Globus pallidus (tissue), 1 donor: Measurements from ENCODE around the gene ARHGAP26.
A peak's percentile ranks its signal among the peaks of the same experiment; 100 is the strongest.
"Not testable (repeated sequence)": the region's sequence is repeated elsewhere in the genome, so short reads cannot be mapped to it uniquely, and the experiment has no call there.

Source experiments
- DNase-seq: peaks from one replicate; pipeline ENCODE4 v3.0.0-alpha.2; 2015; ENCODE audit warnings: low spot score

The ARHGAP26 gene

GRCh38 chr5:142908659-142909058 lies 138.5 kb downstream of the ARHGAP26 start:
- DNase-seq, result no peak

DNA sequence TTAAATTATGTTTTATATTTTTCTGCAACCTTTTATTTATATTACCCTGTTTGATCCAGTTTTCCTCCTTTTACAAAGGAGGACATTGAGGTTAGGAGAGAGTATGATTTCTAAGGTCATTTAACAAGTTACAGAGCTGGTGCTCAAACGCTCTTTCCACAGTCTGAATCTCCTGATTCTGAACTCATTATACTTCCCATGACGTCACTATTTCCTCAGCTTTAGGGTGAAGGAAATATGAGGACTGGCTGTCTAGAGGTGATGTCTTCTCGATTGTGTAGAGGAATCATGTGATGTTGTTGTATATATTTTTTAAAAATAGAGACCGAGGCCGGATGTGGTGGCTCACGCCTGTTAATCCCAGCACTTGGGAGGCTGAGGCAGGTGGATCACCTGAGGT lies 140.0 kb downstream of the ARHGAP26 start:
- no peak for DNase-seq

DNA sequence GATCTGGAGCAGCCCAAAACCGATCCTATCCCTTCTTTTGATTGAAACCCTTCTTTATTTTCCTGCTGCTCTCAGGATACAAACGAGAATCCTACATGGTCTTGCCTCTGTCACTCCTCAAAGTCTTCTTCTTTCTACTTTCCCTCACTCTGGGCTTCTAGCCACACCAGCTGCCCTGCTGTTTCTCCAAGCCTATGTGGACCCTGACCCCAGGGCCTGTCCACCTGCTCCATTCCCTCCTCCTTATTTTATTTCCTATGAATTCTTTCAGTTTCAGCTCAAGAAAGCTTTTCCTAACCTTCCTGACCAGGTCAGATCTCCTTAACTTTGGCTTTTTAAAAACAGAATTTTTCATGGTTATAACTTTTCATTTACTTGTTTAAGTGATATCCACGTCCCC lies 141.0 kb downstream of the ARHGAP26 start:
- no peak for DNase-seq

DNA sequence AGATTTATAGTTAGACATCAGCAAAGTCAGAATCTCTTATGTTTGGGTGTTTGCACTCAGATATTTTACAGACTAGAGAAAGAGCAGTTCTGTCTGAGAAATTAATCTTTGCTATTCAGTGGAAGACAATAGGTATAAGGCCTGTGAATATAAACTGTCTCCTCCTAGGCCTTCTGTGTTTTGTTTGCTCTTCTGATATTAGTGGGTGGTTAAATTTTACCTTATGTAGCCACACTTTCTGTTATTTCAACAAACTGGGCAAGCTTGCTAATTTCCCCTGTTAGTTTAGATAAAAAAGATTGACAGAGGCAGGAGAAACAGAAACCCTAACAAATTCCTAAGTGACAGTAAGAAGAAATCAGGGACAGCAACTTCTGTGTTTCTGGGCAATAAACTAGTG lies 141.6 kb downstream of the ARHGAP26 start:
- no peak for DNase-seq

GRCh38 chr5:142913728-142914338 lies 143.7 kb downstream of the ARHGAP26 start:
- no peak for DNase-seq

GRCh38 chr5:142915038-142915437 lies 144.9 kb downstream of the ARHGAP26 start:
- no peak for DNase-seq

DNA sequence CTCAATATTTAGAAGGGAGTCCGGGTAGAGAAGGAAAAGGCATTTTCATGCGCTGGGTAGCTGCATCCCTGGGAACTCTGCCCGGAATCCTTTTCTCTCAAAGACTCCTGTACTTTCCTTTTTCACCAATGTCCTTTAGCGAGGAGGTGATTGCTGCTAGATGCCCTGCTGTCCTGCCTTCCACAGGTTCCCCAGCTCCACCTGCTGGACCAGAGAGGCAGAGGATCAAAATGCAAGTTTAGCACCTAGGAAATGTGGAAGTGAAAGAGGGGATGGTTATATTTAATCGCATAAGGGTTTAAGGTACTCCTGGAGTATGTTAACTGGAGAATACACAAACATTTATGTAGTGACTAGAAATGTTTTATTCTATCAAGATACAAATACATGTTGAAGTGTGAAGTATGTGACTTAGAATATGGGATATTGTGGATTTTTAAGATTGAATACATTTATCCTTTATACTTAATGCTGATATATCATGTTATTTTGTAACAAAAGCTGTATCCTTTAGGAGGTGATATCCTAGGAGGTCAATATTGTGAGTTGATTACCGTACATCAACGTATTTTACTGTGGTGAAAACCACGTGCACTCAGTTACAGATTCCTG lies 145.7 kb downstream of the ARHGAP26 start:
- DNase-seq, result peak; percentile 26

- no peak for DNase-seq
These were observed 148.9 kb downstream of the ARHGAP26 start for GRCh38 chr5:142918959-142919635.

DNA sequence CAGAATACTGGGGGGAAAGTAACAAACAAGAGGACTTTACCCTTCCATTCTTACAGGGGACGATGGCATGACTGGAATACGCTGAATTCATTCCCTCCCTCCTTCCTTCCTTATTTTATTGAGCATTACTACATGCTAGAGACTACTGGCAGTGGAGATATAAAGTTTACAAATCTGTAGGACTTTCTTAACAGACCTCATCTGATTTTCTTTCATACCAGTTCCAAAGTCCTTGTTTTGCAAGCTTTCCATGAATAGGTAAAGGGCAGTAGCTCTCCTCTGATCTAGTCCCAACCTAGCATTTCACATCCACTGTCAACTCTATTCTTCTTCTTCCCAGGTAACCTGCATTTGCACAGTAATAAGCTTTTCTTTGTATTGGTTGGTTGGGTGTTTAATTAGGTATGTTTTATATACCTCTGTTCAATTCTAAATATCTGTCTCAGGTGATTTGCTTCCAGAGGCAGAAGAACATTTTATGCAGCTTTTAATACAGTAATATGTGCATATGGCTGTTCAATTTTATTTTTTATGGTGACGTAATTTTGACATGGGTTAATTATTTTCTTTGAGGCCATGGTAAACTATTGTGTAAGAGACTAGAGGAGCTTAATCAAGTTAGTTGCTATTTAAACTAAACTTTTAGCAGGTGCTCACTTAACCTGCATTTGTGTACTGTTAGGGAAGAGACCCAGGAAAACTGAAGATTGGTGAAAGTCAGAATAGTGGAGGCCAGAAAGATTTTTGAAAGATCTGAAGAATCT lies 150.9 kb downstream of the ARHGAP26 start:
- DNase-seq, result no peak

DNA sequence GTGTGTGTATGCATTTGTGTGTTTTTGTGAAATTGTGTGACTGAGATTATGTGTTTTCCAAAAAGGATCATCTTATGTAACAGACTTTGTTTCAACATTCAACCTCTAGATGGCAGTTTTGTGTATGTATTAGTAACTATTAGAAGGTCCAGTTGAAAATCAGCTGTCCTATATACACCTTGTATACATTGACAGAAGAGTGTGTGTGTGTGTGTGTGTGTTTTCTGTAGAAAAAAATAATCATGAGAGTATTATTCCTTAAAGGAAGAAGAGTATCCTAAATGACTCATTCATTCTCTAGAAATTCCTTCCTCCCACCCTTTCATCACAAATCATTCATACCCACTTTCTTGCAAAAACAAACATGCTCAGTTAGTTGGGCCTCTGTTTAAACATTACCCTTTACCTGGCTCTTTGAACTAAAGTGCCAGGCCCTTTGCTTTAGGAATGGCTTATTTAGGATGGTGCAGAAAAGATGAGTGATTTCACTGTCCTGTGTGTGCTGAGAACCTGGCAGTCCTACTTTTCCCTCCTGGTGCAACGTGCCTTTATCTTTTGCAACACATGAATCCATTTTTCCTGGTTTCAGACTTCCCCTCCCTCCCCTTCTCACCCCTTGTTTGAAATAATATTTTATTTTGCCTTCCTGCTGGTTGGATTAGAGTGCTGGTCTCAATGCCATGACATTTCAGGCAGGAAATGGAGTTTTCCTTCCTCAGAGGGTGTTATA lies 152.2 kb downstream of the ARHGAP26 start:
- peak; percentile 66 for DNase-seq

GRCh38 chr5:142924135-142924883 lies 154.1 kb downstream of the ARHGAP26 start:
- no peak for DNase-seq

GRCh38 chr5:142925795-142926194 lies 155.6 kb downstream of the ARHGAP26 start:
- DNase-seq, result no peak

- DNase-seq, result no peak
These were observed 156.4 kb downstream of the ARHGAP26 start for GRCh38 chr5:142926549-142926948.

DNA sequence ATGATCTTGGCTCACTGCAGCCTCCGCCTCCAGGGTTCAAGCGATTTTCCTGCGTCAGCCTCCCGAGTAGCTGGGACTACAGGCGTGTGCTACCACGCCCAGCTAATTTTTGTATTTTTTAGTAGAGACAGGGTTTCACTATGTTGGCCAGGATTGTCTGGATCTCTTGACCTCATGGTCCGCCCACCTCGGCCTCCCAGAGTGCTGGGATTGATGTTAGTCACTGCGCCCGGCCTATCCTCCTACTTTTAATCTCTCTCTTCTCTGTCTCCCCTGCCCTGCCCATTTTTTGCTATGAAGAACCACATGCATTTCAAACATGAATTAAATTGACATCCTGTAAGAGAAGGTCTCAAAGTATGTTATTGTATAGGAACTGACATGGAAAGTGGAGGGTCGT lies 158.8 kb downstream of the ARHGAP26 start:
- DNase-seq, result not testable (repeated sequence)

DNA sequence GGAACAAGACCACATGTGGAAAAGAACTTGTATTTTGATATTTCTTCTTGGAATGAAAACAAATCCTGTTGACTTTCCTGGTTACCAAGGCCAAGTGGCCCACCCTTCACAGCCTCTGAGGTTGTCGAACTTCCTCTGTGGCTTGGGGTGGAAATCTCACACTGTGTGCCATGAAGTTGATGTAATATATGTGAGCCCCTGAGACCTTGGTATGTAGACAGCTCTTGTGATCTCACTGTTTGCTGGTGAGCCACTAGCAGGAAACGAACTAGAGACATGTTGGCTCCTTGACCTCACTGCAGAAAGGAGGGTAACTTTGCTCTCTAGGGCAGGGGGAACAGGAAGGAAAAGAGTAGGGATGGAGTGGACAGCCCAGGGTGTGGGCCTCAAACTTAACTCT lies 159.4 kb downstream of the ARHGAP26 start:
- DNase-seq, result no peak

GRCh38 chr5:142930395-142931110 lies 160.4 kb downstream of the ARHGAP26 start:
- DNase-seq, result no peak

DNA sequence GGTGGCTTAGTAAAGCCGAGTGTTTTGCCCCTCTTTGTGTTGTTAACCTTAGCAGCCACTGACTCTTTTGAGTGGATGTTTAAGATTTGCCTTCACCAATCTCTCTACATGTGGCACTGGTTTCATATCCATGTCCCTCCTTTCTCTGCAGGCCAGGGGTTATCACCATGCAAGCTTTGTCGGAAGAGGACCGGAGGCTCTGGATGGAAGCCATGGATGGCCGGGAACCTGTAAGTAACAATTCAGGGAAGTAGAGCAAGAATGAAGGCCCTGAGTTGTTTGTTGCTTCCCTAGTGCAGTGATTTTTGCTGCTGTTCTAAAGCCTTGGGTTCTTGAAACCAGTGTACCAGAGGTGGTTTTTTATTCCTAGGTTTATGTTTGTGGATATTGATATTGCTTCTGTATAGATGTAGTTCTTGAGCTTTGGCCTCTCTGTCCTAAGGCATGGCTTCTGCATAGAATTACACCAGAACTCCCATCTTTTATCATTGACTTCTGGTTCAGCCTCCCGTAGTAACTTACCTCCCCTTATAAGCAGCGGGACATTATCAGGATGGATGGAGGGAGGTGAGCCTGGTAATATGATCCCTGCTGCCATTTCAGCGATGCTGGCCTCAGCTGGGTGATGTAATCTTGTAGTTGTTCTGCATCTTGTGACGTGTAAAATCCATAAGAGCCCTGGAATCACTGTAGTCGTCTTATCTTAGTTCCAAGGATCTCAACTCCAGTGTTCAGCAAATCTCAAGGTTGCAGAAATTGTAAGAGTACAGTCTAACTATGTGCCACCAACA lies 161.9 kb downstream of the ARHGAP26 start:
- DNase-seq, result no peak

GRCh38 chr5:142934051-142934762 lies 164.0 kb downstream of the ARHGAP26 start:
- no peak for DNase-seq

DNA sequence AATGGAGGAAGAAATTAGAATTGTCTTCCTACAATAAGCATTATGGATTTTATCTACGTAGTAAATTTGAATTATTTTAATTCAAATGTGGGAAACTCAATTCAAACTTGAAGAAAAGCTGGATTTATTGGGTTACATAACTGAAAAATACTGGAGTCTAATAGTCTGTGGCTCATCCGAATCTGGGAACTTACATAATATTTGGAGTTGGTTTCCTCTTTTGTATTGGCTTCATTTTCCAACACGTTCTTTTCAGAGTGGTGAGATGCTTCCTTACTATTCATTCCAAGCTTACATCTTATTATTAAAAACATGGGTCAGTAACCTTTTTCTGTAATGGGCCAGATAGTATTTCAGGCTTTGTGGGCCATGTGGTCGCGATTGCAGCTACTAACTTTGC lies 164.8 kb downstream of the ARHGAP26 start:
- no peak for DNase-seq
